ENCODE measurements around the gene KRTAP3-3.

Gene KRTAP3-3

GRCh38 chr17:41020336-41020735, 26.4 kb upstream of the KRTAP3-3 start:
- Histone ChIP-seq H3K9ac (ENCODE audit: low read length) (no peak overlapping the region), H3K14ac (ENCODE audit: low read length) (no peak overlapping the region), H4K12ac (ENCODE audit: low read depth, low read length) (no peak overlapping the region), H3K4me3 (ENCODE audit: low read depth, low read length) (no peak overlapping the region), H3K4me2 (ENCODE audit: low read length) (no peak overlapping the region), H3K18ac (ENCODE audit: low read length) (no peak overlapping the region), H3K79me1 (ENCODE audit: low read length) (no peaks in the 10 kb centered on the region), H3K4me1 (ENCODE audit: control insufficient read depth in 1 of 2, insufficient read depth in 2 of 2, low read length in 2 of 2) (no peaks in the 10 kb centered on the region), H3K36me3 (ENCODE audit: control insufficient read depth in 1 of 2, insufficient read depth in 2 of 2, low read length in 2 of 2) (no peaks in the 10 kb centered on the region), H4K91ac (ENCODE audit: low read depth, low read length) (no peak overlapping the region), H3K27ac (ENCODE audit: low read depth, low read length) (no peak overlapping the region), H2BK12ac (ENCODE audit: low read length) (no peak overlapping the region), H2BK120ac (ENCODE audit: insufficient read depth, low read length, poor library complexity) (no peak overlapping the region), H3K79me2 (ENCODE audit: control insufficient read depth, insufficient read depth, low read length, poor library complexity) (no peaks in the 10 kb centered on the region), H2AFZ (ENCODE audit: insufficient read depth, low read length, poor library complexity) (no peak overlapping the region), H3K27me3 (ENCODE audit: insufficient read depth, low read length) (no peaks in the 10 kb centered on the region), H2AK5ac (ENCODE audit: low read length) (no peak overlapping the region), H4K8ac (ENCODE audit: low read depth, low read length) (no peak overlapping the region), H3K23ac (ENCODE audit: low read length) (no peak overlapping the region), H3K4ac (ENCODE audit: low read depth, low read length) (no peak overlapping the region), H3K9me3 (ENCODE audit: insufficient read depth, low read depth, low read length) (no peaks in the 10 kb centered on the region), H2BK5ac (ENCODE audit: low read depth, low read length, poor library complexity) (no peak overlapping the region)
- DNase-seq, result no peak

- Histone ChIP-seq H3K4me2 (ENCODE audit: low read length) (no peak overlapping the region), H3K79me2 (ENCODE audit: control insufficient read depth, insufficient read depth, low read length, poor library complexity) (no peaks in the 10 kb centered on the region), H3K9ac (ENCODE audit: low read length) (no peak overlapping the region), H2BK12ac (ENCODE audit: low read length) (no peak overlapping the region), H3K4ac (ENCODE audit: low read depth, low read length) (no peak overlapping the region), H3K36me3 (ENCODE audit: control insufficient read depth in 1 of 2, insufficient read depth in 2 of 2, low read length in 2 of 2) (no peaks in the 10 kb centered on the region), H3K4me3 (ENCODE audit: low read depth, low read length) (no peak overlapping the region), H3K23ac (ENCODE audit: low read length) (no peak overlapping the region), H2AK5ac (ENCODE audit: low read length) (no peak overlapping the region), H4K12ac (ENCODE audit: low read depth, low read length) (no peak overlapping the region), H3K27ac (ENCODE audit: low read depth, low read length) (no peak overlapping the region), H3K79me1 (ENCODE audit: low read length) (no peaks in the 10 kb centered on the region), H2BK120ac (ENCODE audit: insufficient read depth, low read length, poor library complexity) (no peak overlapping the region), H3K27me3 (ENCODE audit: insufficient read depth, low read length) (no peaks in the 10 kb centered on the region), H4K91ac (ENCODE audit: low read depth, low read length) (no peak overlapping the region), H3K9me3 (ENCODE audit: insufficient read depth, low read depth, low read length) (no peaks in the 10 kb centered on the region), H3K4me1 (ENCODE audit: control insufficient read depth in 1 of 2, insufficient read depth in 2 of 2, low read length in 2 of 2) (no peaks in the 10 kb centered on the region), H2BK5ac (ENCODE audit: low read depth, low read length, poor library complexity) (no peak overlapping the region), H3K14ac (ENCODE audit: low read length) (no peak overlapping the region), H2AFZ (ENCODE audit: insufficient read depth, low read length, poor library complexity) (no peak overlapping the region), H3K18ac (ENCODE audit: low read length) (no peak overlapping the region), H4K8ac (ENCODE audit: low read depth, low read length) (no peak overlapping the region)
- DNase-seq, result no peak
- WGBS (ENCODE audit: extremely low coverage, insufficient coverage, insufficient read length), result no CpG with 5 or more reads among the region's 3 CpGs
Observed at GRCh38 chr17:41019415-41019814, 25.5 kb upstream of the KRTAP3-3 start.

GRCh38 chr17:41018541-41018940, 24.6 kb upstream of the KRTAP3-3 start:
- no peak overlapping the region for H3K27ac ChIP-seq (ENCODE audit: low read depth, low read length)
- no peak overlapping the region for H2AK5ac ChIP-seq (ENCODE audit: low read length)
- H4K12ac ChIP-seq (ENCODE audit: low read depth, low read length), result no peak overlapping the region
- H4K91ac ChIP-seq (ENCODE audit: low read depth, low read length), result no peak overlapping the region
- no peak overlapping the region for H3K14ac ChIP-seq (ENCODE audit: low read length)
- DNase-seq, result no peak
- H3K9me3 ChIP-seq (ENCODE audit: insufficient read depth, low read depth, low read length), result no peaks in the 10 kb centered on the region
- H3K4ac ChIP-seq (ENCODE audit: low read depth, low read length), result no peak overlapping the region
- no peaks in the 10 kb centered on the region for H3K4me1 ChIP-seq (ENCODE audit: control insufficient read depth in 1 of 2, insufficient read depth in 2 of 2, low read length in 2 of 2)
- H4K8ac ChIP-seq (ENCODE audit: low read depth, low read length), result no peak overlapping the region
- no peak overlapping the region for H2BK120ac ChIP-seq (ENCODE audit: insufficient read depth, low read length, poor library complexity)
- H3K18ac ChIP-seq (ENCODE audit: low read length), result no peak overlapping the region
- H3K79me2 ChIP-seq (ENCODE audit: control insufficient read depth, insufficient read depth, low read length, poor library complexity), result no peaks in the 10 kb centered on the region
- H3K27me3 ChIP-seq (ENCODE audit: insufficient read depth, low read length), result no peaks in the 10 kb centered on the region
- no peak overlapping the region for H2BK12ac ChIP-seq (ENCODE audit: low read length)
- no peak overlapping the region for H3K9ac ChIP-seq (ENCODE audit: low read length)
- H3K79me1 ChIP-seq (ENCODE audit: low read length), result no peaks in the 10 kb centered on the region
- H3K4me3 ChIP-seq (ENCODE audit: low read depth, low read length), result no peak overlapping the region
- H2AFZ ChIP-seq (ENCODE audit: insufficient read depth, low read length, poor library complexity), result no peak overlapping the region
- H3K36me3 ChIP-seq (ENCODE audit: control insufficient read depth in 1 of 2, insufficient read depth in 2 of 2, low read length in 2 of 2), result no peaks in the 10 kb centered on the region
- no peak overlapping the region for H3K4me2 ChIP-seq (ENCODE audit: low read length)
- H3K23ac ChIP-seq (ENCODE audit: low read length), result no peak overlapping the region
- no peak overlapping the region for H2BK5ac ChIP-seq (ENCODE audit: low read depth, low read length, poor library complexity)
- no CpG with 5 or more reads among the region's 3 CpGs for WGBS (ENCODE audit: extremely low coverage, insufficient coverage, insufficient read length)

GRCh38 chr17:41016578-41017215, 22.7 kb upstream of the KRTAP3-3 start:
- no peaks in the 10 kb centered on the region for H3K4me1 ChIP-seq (ENCODE audit: control insufficient read depth in 1 of 2, insufficient read depth in 2 of 2, low read length in 2 of 2)
- H2AK5ac ChIP-seq (ENCODE audit: low read length), result no peak overlapping the region
- no peak overlapping the region for H3K4ac ChIP-seq (ENCODE audit: low read depth, low read length)
- no CpG with 5 or more reads among the region's 13 CpGs for WGBS (ENCODE audit: extremely low coverage, insufficient coverage, insufficient read length)
- H3K79me2 ChIP-seq (ENCODE audit: control insufficient read depth, insufficient read depth, low read length, poor library complexity), result no peaks in the 10 kb centered on the region
- no peak overlapping the region for H2BK12ac ChIP-seq (ENCODE audit: low read length)
- H2BK120ac ChIP-seq (ENCODE audit: insufficient read depth, low read length, poor library complexity), result no peak overlapping the region
- no peak overlapping the region for H3K18ac ChIP-seq (ENCODE audit: low read length)
- no peak overlapping the region for H4K12ac ChIP-seq (ENCODE audit: low read depth, low read length)
- H3K27ac ChIP-seq (ENCODE audit: low read depth, low read length), result no peak overlapping the region
- H3K36me3 ChIP-seq (ENCODE audit: control insufficient read depth in 1 of 2, insufficient read depth in 2 of 2, low read length in 2 of 2), result no peaks in the 10 kb centered on the region
- H3K23ac ChIP-seq (ENCODE audit: low read length), result no peak overlapping the region
- no peak for DNase-seq
- no peak overlapping the region for H3K14ac ChIP-seq (ENCODE audit: low read length)
- no peaks in the 10 kb centered on the region for H3K27me3 ChIP-seq (ENCODE audit: insufficient read depth, low read length)
- H3K9ac ChIP-seq (ENCODE audit: low read length), result no peak overlapping the region
- no peak overlapping the region for H2AFZ ChIP-seq (ENCODE audit: insufficient read depth, low read length, poor library complexity)
- H3K4me3 ChIP-seq (ENCODE audit: low read depth, low read length), result no peak overlapping the region
- H3K4me2 ChIP-seq (ENCODE audit: low read length), result no peak overlapping the region
- H3K9me3 ChIP-seq (ENCODE audit: insufficient read depth, low read depth, low read length), result no peaks in the 10 kb centered on the region
- no peak overlapping the region for H2BK5ac ChIP-seq (ENCODE audit: low read depth, low read length, poor library complexity)
- no peak overlapping the region for H4K91ac ChIP-seq (ENCODE audit: low read depth, low read length)
- H4K8ac ChIP-seq (ENCODE audit: low read depth, low read length), result no peak overlapping the region
- no peaks in the 10 kb centered on the region for H3K79me1 ChIP-seq (ENCODE audit: low read length)

Measured in trophoblast cell (in vitro differentiated cells and primary cell).